Activated CD4-positive, alpha-beta T cell treated with anti-CD3 and anti-CD28 coated beads, Interleukin-2, amount 10 ng/mL, durations not matched to agents 7 days and 5 days (primary cell): ENCODE data around the gene SETD4. TPM values are rescaled to one million over a fixed set of nuclear protein-coding genes. Genes with fewer than 3 reads are reported as not detected.

Experiments
- CTCF ChIA-PET: fragments of 350-600 bp; sonication (Branson Sonifier 250); formaldehyde crosslinking; loops from one replicate; lab custom pipeline; 2021; ENCODE audit warnings: antibody characterized with exemption; lab: Charles Lee
- POLR2A ChIA-PET: fragments of 350-600 bp; sonication (Branson Sonifier 250); formaldehyde crosslinking; loops from one replicate; lab custom pipeline; 2021; ENCODE audit warnings: antibody characterized with exemption; lab: Charles Lee
- DNase-seq: peaks from one replicate; pipeline ENCODE4 v3.0.0-alpha.2; 2020
- H3K27ac Mint-ChIP-seq: one replicate; pipeline ENCODE4 v1.8.0; 2021; ENCODE audit warnings: mild to moderate bottlenecking, moderate library complexity, mixed read lengths
- H3K27me3 Mint-ChIP-seq: one replicate; pipeline ENCODE4 v1.8.0; 2021; ENCODE audit warnings: mixed read lengths
- H3K36me3 Mint-ChIP-seq: one replicate; pipeline ENCODE4 v1.8.0; 2021; ENCODE audit warnings: low read depth, mixed read lengths
- H3K4me1 Mint-ChIP-seq: one replicate; pipeline ENCODE4 v1.8.0; 2021; ENCODE audit warnings: mixed read lengths
- H3K4me3 Mint-ChIP-seq: one replicate; pipeline ENCODE4 v1.8.0; 2021; ENCODE audit warnings: mild to moderate bottlenecking, moderate library complexity, mixed read lengths
- H3K9me3 Mint-ChIP-seq: one replicate; pipeline ENCODE4 v1.8.0; 2021; ENCODE audit warnings: mixed read lengths
- total RNA-seq, 2 experiments: library from RNA; stranded (reverse); gene quantifications; one replicate each; pipeline ENCODE4 v1.2.3, GENCODE V29; 2021

Gene SETD4
- total RNA-seq, 2 experiments from 2014 or later, result 15.7 to 19.4 TPM

- H3K4me1 Mint-ChIP-seq, result no peaks in the 10 kb centered on the region
- H3K9me3 Mint-ChIP-seq, result no peaks in the 10 kb centered on the region
- H3K4me3 Mint-ChIP-seq, result no peak overlapping the region
- CTCF ChIA-PET, result interaction anchor here (1.4 kb wide), 1 partner anchor 30 kb away, joined by 3 read pairs; no protein-coding TSS in a partner anchor
- no peaks in the 10 kb centered on the region for H3K36me3 Mint-ChIP-seq
- H3K27me3 Mint-ChIP-seq, result peaks cover 19% of the 10 kb centered on the region
- POLR2A ChIA-PET, result no interaction called here
- no peak overlapping the region for H3K27ac Mint-ChIP-seq
- DNase-seq, result no peak
Measured at GRCh38 chr21:35988416-35989137, 71.7 kb downstream of the SETD4 start.

GRCh38 chr21:35987475-35987874 lies 72.9 kb downstream of the SETD4 start:
- ChIA-PET CTCF (no interaction called here), POLR2A (no interaction called here)
- Mint-ChIP-seq H3K4me3 (no peak overlapping the region), H3K4me1 (no peaks in the 10 kb centered on the region), H3K36me3 (no peaks in the 10 kb centered on the region), H3K27ac (no peak overlapping the region), H3K27me3 (peaks cover 19% of the 10 kb centered on the region), H3K9me3 (no peaks in the 10 kb centered on the region)
- no peak for DNase-seq

GRCh38 chr21:35984654-35985361 lies 75.5 kb downstream of the SETD4 start:
- ChIA-PET CTCF (no interaction called here), POLR2A (no interaction called here)
- H3K9me3 Mint-ChIP-seq, result no peaks in the 10 kb centered on the region
- H3K4me3 Mint-ChIP-seq, result no peak overlapping the region
- no peak for DNase-seq
- peaks cover 24% of the 10 kb centered on the region for H3K27me3 Mint-ChIP-seq
- H3K4me1 Mint-ChIP-seq, result no peaks in the 10 kb centered on the region
- no peaks in the 10 kb centered on the region for H3K36me3 Mint-ChIP-seq
- H3K27ac Mint-ChIP-seq, result no peak overlapping the region

Other genes starting within 250 kb of the SETD4 start
- gene CBR1, start 9.5 kb upstream of the SETD4 start, total RNA-seq, result 10 to 100 TPM; 49.5 to 51.1 TPM
- gene CBR3, start 74.6 kb upstream of the SETD4 start, total RNA-seq, result 10 to 100 TPM; 24.4 to 30.9 TPM
- gene DOP1B, start 96.3 kb upstream of the SETD4 start, total RNA-seq, result 10 to 100 TPM; 24.6 to 24.7 TPM